ENCODE data around the gene DELE1.
"Not testable (repeated sequence)": the region's sequence is repeated elsewhere in the genome, so short reads cannot be mapped to it uniquely, and the experiment has no call there.

DELE1 gene

DNA sequence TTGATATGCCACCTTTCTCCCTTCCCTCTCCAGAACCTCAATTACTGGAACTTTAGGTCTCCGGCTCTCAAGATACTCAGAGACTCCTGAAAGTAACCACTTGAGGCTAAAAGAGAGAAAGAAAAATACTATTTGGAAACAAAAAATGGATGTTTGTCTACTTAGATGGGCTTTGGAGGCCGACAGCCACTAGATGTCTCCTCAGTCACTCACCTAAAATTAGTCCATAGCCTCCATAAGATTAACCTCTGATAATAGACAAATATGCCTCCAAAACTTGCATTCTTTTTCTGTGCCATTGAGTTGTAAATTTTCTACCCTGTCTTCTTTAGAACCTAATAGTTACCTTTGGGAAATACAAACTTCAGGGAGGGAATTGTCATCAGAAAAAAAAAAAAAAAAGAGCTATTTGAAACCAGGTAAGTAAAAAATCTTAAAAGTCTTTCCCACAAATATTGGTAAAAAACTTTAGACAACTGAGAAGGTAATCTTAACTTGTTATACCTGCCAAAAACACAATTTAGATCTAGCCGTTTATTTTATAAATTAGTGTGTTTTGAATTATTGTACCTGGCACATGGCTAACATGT lies 34.3 kb upstream of the DELE1 start:
- DNase-seq (ENCODE audit: low read depth in 2 of 2), result no peak

DNA sequence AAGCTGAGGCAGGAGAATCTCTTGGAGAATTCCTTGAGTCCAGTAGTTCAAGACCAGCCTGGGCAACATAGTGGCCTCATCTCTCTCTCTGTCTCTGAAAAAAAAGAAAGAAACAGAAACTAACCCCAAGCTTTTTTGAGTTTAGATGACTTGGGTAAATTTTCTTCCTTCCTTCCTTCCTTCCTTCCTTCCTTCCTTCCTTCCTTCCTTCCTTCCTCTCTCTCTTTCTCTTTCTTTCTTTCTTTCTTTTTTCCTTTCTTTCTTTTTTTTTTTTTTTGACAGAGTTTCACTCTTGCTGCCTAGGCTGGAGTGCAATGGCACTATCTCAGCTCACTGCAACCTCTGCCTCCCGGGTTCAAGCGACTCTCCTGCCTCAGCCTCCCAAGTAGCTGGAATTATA lies 33.2 kb upstream of the DELE1 start:
- not testable (repeated sequence) for DNase-seq (ENCODE audit: low read depth in 2 of 2)

DNA sequence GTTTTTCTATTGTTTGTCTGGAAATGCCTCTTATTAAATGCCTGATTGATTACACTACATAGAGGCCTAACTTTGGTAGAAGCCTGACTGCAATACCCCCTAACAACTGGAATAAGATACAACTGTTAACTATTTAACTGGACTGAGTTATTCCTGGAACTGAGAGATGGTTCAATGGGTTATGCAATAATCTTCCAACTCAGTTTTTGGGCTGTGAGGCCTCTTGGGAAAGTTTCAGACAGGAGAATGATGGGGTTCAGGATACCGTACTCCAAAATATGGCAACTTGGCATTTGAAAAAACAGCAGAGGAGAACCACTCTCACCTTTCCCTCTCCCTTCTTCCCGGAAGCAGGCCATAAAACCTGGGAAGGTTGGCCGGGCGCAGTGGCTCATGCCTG lies 26.2 kb upstream of the DELE1 start:
- no peak for DNase-seq (ENCODE audit: low read depth in 2 of 2)

DNA sequence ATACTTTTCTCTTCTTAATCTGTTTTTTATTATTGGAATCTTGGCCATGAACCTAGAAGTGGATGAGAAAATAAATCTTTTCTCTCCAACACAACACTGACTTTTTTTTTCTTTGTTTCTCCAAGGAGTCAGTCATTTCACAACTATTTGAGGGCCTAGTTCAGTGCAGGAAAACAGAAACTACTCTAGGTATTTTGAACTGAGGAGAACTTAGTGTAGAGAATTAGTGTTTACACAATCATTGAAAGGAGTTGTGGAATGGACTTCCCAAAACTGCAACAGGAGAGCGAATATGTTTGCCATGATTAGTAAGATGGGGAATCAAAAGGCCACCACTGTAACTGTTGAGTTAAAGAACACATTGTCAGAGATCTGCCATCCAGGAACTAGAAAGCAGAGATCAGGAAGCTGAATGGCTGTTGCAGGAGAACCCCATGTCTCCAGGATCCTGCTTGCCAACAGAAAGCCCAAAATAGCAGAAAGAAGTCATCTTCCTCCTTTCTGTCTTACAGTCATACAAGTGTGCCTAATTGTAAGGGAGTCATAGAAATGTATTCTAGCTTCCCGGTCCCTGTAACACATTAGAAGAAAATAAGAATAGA lies 25.1 kb upstream of the DELE1 start:
- no peak for DNase-seq (ENCODE audit: low read depth in 2 of 2)

DNA sequence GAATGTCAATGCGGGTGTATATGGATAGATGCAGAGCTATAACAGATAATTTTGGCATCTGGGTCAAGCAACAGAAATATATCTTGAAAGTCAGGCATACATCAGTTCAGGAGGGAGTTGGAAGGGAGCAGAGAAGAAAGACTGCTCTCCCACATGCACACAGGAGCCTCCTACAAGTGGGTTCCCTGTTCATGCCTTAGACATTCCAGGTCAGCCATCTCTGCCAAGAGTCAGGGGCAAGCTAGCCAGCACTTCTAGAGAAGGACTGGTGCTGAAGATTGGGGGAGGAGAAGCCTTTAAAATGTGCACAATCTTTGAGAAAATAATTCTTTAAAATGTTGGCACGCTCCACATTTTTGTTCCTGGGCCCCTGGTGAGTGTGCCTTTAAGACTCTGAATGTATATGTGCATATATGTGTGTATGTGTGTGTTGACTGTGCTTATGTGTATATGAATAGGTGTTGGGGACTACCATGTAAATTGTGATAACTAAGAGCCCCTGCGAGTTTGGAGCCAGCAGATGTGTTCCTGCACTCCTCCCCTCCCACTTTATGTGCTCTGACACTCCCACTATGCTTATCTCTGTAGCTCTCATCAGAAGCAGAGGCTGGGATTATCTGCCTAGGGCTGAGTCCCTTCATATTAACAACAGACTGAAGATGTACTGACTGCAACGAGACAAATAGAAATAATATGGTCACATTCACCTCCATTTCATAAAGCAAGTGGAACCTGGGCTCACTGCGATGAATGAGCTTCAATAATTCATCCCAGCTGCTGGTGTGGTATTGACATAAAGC lies 21.5 kb upstream of the DELE1 start:
- no peak for DNase-seq (ENCODE audit: low read depth in 2 of 2)

DNA sequence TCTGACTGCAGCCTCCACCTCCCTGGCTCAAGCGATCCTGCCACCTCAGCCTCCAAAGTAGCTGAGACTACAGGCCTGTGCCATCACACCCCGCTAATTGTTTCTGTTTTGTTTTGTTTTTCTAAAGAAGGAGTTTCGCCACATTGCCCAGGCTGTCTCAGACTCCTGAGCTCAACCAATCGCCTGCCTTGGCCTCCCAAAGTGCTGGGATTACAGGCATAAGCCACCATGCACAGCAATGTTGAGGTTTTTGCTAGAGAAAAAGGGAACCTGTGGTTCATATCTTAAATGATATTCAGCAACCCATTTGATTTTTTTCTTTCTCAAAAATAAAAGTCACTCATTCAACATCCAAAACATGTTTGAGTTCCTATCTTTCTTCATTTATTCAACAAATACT lies 20.4 kb upstream of the DELE1 start:
- DNase-seq (ENCODE audit: low read depth in 2 of 2), result no peak

DNA sequence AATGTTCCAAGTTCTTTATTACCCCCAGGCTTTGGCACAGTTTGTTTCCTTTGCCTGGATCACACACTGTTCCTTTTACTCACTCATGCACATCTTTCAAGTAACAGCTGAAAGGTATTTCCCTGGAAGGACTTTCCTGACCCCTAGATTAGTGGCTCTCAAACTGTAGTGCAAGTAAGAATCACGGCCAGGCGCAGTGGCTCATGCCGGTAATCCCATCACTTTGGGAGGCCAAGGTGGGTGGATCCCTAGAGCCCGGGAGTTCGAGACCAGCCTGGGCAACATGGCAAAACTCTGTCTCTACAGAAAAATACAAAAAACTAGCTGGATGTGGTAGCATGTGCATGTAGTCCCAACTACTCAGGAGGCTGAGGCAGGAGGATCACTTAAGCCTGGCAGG lies 19.1 kb upstream of the DELE1 start:
- DNase-seq (ENCODE audit: low read depth in 2 of 2), result no peak

DNA sequence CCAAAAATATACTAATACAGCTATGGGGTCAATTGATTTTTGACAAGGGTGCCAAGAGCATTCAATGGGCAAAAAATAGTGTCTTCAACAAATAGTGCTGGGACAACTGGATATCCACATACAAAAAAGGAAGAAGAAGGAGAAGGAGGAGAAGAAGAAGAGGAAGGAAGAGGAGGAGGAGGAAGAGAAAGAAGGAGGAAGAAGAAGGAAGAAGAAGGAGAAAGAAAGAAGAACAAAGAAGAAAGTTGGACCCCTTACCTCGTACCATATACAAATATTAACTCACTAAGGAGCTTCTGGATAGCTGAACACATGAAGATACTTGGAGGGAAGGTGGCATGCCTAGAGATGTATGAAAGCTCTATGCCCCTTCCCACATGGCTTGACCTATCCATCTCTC lies 17.2 kb upstream of the DELE1 start:
- DNase-seq (ENCODE audit: low read depth in 2 of 2), result no peak

DNA sequence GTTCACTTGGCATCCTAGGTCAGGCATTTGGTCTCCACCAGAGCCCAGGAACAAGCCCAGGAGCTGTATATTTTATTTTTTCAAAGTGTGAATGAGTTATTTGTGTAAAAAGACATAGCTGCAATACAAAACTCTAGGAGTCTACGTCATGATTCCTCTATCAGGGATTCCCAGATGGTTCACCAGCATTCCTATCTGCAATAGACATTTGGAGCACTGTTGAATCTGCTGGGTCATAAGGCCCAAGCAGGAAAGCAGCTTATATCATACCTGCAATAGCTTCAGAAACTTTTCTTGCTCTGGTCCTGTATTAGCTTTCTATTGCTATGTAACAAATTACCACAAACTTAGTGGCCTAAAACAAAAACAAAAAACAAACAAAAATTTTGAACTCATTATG lies 16.7 kb upstream of the DELE1 start:
- DNase-seq (ENCODE audit: low read depth in 2 of 2), result no peak

DNA sequence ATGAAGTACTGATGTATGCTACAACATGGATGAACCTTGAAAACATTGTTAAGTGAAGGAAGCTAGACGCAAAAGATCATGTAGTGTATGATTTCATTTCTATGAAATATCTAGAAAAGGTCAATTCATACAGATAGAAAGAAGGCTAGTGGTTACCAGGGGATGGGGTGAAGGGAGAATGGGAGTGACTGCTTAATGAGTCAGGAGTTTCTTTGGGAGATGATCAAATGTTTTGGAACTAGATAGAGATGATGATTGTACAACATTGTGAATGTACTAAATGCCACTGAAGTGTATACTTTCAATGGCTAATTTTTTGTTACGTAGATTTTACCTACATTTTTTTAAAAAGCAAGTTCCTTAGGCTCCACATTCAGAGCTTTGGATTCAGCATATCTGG lies 14.9 kb upstream of the DELE1 start:
- DNase-seq (ENCODE audit: low read depth in 2 of 2), result no peak

DNA sequence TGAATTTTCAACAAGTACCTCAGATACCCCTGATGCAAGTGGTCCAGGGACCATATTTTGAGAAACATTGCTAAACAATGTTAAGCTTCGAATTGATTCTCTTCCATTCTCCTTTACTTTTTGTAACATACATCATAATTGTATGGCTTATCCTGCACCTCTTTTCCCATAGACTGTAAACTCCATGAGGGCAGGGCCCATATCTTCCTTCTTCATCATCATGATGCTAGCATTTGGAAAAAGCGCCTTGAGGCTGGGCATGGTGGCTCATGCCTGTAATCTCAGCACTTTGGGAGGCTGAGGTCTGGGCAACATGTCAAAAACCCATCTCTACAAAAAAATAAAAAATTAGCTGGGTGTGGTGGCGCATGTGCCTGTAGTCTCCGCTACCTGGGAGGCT lies 14.5 kb upstream of the DELE1 start:
- DNase-seq (ENCODE audit: low read depth in 2 of 2), result no peak

DNA sequence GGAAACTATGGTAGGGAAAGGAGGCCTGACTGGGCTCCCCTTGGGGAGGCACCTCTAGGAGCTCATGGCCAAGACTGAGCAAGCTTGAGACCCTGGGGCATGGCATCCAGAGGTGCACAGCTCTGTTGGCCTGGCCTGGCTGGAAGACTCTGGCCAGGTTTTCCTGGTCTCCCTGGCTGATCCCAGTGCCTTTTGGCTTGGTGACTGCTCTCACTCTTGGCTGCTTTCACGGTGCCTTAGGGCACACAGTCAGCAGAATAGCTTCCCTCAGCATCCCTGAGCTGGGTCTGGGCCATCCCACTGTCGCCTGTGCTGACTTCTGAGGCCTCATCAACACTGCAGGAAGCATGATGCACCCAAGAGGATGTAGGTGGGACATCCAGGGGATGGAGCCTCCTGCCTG lies 13.4 kb upstream of the DELE1 start:
- no peak for DNase-seq (ENCODE audit: low read depth in 2 of 2)

DNA sequence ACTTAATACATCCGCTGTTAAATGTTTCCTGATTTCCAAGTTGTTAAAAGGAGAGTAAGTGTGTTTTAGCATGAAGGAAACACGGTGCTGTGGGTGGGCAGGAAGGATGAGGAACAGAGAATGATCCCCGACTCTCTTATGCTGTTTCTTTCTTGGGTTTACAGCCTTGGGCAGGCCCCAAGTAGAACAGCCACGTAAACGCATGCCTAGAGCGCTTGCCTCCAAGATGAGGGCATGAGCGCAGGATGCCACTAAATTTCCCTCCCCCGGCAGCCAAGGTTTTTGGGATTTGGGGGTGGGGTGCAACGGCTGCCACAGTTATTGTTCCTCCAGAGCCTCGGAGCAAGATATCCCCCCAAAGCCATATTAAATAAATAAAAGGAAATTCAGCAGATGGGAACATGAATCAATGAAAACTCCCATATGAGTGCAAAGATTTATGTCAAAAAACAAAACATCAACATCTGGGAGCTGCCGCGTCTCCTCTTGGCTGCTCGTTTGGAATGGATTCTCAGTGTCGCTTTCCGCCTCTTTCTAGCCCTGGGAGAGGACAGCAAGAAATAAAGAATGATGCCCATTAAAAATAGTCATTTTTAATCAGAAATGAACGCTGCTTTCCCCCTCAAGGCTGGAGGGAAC lies 10.0 kb upstream of the DELE1 start:
- DNase-seq (ENCODE audit: low read depth in 2 of 2), result no peak

DNA sequence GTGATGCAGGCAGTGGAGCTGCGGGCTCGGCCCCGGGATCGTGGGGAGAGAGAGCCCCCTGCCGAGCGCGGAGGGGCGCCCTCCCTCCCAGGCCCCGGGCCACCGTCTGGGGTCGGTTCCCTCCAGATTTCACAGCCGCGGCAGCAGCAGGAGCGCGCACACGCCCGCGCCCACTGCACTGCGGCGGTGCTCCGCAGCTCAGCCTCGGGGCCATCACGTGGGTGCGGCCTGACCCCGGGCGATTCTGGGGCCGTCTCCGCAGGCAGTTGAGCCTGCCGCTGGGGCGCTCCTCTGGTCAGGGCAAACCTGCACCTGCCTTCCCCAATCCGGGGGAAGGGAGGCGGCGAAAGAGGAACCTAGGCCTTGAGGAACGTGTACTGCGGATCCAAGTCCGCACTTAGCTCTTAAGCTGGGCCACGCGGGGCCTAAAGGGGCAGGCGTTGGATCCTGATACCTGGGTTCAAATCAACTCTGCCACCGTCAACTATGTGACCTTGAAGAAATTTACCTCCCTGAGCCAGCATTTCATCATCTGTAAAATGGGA lies 9.4 kb upstream of the DELE1 start:
- DNase-seq (ENCODE audit: low read depth in 2 of 2), result no peak

DNA sequence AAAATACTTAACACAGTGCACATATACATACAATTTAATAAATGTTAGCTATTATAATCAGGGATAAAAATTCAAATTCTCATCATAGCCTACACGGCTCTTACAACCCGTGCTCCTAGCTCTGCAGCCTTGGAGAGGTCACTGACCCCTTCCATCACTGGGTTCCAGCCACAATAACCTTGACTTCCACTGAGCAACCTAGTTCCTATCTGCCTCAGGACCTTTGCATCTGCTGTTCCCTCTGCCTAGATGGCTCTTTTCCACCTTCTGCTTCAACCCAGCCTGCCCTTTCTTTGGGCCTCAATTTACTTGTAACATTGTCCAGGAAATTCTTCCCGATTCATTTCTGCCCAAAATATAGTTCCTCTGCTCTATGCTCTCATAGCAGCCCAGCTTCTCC lies 8.9 kb upstream of the DELE1 start:
- no peak for DNase-seq (ENCODE audit: low read depth in 2 of 2)

DNA sequence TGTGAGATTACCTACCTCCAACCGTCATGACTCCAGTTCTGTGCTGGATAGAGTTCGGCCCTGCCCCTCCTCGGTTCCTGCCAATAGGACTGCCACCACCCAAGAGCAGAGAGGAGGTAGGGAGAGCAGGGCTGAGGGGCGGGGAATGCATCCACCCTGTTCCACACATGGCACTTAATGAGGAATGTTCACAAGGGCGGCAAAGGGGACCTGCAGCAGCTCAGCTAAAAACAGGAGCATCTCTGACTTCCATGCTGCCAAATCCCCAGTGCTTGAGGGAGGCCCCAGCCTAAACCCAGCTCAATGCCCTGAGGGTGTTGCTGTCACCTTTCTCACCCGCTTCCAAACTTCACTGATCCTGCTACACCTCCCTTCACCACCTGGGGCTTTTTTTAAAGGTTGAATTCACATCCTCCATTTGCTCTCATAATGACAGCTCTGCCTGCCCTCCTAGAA lies 7.8 kb upstream of the DELE1 start:
- DNase-seq (ENCODE audit: low read depth in 2 of 2), result no peak

DNA sequence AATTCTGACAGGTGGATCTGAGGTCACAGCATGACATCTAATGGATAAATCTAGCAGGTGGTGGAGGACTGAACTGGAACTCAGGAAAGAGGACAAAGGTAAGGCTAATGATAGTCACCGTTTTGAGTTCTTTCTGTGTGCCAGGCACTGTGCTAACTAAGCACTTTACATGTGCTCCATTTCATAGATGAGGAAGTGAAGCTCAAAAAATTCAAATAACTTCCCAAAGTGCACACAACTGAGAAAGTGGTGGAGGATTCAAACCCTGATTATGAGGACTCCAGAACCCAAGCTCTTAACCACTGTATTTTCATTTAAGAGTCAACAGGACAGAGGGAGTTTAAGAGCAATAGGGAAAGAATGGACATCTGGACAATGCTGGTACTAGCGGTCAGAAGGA lies 7.1 kb upstream of the DELE1 start:
- DNase-seq (ENCODE audit: low read depth in 2 of 2), result no peak

DNA sequence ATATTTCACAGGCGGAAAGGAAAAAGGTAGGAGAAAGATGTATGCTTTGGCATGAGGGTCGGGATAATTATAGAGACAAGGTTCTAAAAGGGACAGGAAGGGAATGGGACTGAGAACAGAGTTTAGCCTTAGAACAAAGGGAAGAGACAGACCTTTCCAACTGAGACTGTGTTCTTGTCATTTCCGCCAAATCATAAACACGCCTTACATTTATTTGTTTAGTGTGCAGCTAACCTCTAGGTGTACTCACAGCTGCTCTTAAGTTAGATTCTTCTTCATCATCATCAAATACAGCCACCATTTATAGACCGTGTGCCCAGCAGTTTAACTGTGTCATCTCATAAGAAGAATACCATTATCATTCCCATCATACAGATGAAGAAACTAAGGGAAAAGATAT lies 5.9 kb upstream of the DELE1 start:
- DNase-seq (ENCODE audit: low read depth in 2 of 2), result no peak

DNA sequence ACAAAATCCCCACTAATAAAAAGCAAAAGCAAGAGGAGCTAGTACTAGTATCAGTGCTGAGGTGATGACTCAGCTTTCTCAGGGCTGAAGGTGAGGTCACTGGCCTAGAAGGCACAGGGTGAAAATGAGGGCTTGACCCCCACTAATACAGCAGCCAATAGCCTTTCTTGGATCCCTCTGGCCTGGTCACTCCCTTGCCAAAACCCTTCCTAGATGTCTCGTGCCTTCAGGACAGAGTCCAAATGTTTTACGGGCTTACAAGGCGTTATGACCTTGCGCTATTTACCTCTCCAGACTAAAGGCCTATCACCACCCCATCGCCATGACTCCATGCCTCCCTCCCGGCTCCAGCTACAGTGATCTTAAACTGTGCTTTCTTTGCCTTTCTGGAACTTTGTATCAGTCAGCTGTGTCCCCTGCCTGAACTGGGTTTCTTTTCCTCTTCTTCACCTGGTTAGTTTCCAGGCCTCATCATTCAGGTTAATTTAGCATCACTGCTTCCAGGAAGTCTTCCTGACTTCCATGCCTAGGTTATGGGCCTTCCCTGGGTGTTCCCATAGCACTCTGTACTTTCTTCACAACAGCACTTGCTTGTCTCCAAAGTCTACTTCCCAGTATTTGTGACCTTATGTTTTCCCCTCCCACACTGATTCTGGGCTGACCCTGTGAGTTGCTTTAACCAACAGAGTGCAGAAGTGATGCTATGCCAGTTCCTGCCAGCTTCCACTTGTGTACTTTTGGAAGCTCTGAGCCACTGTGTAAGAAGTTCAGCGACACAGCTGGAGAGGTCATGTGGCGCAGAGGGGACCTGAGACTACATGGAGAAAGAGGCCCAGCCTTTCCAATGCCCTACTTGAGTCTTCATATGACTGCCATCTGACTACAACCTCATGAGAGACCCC lies 4.2 kb upstream of the DELE1 start:
- DNase-seq (ENCODE audit: low read depth in 2 of 2), result no peak

DNA sequence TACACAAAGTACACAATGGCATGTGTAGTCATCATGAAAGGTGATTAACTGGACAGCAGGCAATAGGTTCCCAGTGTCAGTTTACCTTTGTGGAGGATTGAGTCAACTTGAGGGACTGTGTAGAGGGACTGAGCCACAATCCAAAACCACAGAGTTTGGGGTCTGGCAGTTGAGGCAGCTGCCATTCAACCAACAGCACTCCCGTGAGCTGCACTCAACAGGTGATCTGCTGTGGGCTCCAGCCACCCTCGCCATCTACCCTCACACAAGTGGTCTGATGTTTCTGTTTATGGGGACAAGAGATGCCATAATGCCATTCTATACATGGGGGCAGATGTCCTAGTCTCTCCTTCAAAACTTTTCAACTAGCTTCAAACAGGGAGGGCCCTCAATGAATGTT lies 2.9 kb upstream of the DELE1 start:
- no peak for DNase-seq (ENCODE audit: low read depth in 2 of 2)

DNA sequence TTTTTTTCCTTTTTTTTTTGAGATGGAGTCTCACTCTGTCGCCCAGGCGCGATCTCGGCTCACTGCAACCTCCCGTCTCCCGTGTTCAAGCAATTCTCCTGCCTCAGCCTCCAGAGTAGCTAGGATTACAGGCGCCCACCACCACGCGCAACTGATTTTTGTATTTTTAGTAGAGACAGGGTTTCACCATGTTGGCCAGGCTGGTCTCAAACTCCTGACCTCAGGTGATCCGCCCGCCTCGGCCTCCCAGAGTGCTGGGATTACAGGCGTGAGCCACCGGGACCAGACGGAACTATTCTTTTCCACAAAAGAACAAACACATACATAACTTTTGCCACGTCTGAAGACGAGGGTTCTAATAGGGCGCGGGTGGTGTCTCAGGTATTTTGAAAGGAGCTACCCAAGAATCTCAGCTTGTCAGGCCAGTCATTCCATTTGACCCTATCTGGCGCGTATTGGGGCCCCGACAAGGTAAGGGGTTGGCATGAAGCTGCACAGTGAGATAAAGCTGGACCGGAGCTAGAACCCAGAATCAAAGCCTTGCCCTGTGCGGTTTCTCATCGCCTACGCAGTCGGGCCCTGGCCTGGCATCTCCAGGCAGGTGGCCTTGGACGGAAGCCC lies 734 bp upstream of the DELE1 start:
- DNase-seq (ENCODE audit: low read depth in 2 of 2), result not testable (repeated sequence)
